HG02943 (cell line): Measurements from ENCODE around the gene PATJ.
"Not testable (repeated sequence)": the region's sequence is repeated elsewhere in the genome, so short reads cannot be mapped to it uniquely, and the experiment has no call there.

Experiments
- ATAC-seq: cut with Tn5 transposase; IDR thresholded peaks from one replicate; pipeline ENCODE4 v1.9.1; 2021; ENCODE audit warnings: mild to moderate bottlenecking, low read depth, moderate library complexity; ENCODE audit not compliant: unreplicated experiment

The PATJ gene

DNA sequence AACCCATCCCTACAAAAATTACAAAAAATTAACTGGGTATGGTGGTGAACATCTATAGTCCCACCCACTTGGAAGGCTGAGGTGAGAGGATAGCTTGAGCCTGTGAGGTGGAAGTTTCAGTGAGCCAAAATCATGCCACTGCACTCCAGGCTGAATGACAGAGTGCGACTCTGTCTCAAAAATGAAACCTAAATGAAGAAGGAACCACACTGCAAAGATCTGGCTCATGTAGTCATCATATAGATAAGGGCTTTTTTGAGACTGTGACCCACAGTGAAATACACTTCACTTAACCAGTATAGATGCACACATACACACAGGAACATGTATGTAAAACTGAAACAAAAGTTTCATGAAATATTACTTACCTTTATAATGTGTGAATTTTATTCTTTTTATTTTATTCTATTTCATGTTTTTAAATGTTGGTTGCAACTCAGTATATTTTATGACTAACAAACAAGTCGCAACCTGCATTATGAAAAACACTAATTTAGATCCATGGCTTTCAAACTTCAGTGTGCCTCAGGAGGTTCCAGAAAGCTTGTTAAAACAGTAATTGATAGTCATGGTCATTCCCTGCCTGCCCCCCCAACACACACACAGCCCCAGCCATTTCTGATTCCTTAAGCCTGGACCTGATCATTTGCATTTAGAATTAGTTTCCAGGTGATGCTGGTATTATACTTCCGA lies 189.5 kb downstream of the PATJ start:
- ATAC-seq: no peak

DNA sequence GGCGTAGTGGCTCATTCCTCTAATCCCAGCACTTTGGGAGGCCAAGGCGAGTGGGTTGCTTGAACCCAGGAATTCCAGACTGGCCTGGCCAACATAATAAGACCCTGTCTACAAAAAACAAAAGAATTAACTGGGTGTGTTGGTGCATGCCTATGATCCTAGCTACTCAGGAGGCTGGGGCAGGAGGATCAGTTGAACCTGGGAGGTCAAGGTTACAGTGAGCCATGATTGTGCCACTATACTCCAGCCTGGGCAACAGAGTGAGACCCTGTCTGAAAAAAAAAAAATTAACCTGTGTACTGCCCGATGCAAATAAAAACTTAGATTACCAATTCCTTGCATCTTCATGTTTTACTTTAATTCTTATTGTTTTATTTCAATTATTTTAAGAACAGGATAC lies 193.2 kb downstream of the PATJ start:
- no peak for ATAC-seq

DNA sequence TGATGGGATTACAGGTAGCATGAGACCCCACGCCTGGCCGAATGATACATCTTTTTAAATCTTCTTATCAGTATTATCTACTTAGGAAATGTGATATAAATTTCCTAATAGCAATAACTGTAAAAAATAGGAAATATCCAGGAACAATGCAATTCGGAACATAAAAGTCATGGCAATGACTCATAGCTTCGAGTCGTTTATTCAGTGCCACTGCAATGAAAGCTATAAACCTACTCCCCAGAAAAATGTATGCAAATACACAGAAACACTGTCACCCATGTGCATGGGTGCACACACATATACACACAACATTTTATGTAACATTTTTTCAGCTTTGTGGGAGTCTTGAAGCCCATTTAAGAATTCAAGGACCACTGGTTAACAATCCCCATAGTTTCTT lies 194.6 kb downstream of the PATJ start:
- no peak for ATAC-seq

DNA sequence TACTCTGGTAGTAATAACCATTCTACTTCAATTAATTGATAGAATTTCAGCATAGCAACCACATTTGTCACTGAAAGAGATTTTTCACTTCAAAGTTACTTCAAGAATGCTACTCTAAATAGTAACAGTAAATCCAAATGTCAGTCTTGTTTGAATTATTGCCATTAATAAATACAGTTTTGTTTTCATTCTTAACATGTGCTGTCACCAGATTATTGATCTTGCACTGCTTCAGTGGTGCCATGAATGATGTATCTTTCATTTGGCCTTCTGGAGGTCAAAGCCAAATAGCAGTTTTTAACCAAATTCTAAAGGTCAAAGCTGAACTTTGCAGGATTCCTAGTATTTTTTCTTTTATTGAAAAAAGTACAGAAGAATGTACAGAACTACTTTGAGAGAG lies 199.5 kb downstream of the PATJ start:
- no peak for ATAC-seq

DNA sequence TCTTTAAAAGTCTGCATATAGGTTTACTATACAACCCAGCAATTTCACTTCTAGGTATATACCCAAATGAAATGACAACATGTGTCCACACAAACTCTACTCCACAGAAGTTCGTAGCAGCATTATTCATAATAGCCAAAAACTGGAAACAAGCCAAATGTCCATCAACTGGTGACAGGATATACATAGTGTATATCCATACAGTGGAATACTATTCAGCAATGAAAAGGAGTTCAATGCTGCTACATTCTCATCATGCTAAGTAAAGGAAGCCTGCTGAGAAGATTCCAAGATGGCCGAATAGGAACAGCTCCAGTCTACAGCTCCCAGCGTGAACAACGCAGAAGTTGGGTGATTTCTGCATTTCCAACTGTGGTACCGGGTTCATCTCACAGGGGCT lies 200.6 kb downstream of the PATJ start:
- ATAC-seq: no peak

DNA sequence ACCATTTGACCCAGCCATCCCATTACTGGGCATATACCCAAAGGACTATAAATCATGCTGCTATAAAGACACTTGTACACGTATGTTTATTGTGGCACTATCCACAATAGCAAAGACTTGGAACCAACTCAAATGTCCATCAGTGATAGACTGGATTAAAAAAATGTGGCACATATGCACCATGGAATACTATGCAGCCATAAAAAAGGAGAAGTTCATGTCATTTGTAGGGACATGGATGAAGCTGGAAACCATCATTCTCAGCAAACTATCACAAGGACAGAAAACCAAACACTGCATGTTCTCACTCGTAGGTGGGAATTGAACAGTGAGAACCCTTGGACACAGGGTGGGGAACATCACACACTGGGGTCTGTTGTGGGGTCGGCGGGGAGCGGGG lies 206.4 kb downstream of the PATJ start:
- ATAC-seq: not testable (repeated sequence)

DNA sequence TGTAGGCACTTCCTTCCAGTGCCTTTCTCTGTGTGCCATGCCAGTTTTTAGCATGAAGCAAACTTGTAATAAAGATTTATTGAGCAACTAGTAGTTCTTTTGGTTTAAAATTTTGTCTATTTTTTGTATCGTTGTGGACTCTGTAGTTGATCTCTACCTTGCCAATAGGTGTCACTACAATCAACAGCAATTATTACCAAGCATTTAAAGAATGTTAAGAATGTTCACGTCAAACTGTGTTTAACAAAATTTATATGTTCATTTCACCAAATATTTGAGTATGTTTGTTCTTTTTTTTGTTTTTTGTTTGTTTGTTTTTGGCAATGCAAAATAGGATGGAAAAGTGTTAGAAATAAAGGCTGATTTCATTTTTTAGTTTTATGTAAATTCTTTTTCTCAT lies 208.1 kb downstream of the PATJ start:
- ATAC-seq: no peak

DNA sequence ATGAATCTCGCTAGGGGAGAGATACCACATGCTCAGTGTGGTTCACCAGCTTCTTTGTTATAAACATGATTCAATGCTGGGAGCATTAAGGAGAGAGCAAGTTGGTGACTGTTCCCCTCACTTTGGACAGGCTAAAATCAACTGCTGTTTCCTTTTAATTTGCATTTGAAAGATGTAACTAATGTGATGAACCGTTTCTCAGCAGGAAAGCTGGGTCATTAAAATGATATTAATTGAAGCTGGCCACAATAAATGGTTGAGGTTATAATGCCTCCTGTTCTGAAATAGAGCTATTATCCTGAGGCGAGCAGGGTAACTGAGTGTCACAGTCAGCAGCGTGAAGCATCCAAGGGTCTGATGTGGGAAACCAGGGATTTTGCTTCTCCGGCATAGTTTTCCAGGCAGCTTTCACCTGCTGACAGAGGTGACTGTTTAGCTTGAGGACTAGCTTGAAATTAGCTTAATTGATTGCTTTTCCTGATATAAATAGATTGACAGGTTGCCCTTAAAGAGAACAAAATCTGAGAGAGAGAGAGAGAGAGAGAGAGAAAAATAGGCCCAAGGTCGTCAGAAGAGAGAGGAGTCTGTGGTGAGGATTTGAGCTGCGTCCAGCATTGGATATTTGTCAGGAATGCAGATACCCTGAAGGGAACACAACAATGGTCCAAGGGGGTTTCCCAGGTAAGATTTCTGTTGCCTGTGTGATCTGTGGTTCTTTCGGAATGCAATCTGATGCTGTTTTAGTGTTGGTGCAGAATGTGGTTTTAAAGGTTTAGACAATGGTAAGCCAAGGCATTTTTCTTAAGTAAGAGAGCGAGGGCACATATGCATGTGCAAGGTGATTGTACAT lies 209.7 kb downstream of the PATJ start:
- no peak for ATAC-seq

DNA sequence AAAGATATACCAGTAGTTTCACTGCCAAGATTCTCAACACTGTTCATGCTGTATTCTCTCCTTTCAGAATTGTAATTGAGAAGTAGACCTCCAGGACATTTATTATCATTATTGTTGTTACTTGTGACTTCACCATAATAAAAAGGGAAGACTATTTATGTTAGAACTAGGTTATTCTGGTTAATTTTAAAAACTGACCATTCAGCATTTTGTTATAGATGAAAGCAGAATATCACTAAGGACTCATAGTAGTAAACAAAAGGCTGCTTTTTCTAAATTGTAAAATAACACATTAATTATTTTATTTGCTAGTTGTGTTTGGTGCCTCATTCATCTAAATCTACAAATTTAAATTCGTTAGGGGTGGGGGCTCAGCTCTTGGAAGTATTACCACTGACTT lies 210.4 kb downstream of the PATJ start:
- ATAC-seq: no peak

DNA sequence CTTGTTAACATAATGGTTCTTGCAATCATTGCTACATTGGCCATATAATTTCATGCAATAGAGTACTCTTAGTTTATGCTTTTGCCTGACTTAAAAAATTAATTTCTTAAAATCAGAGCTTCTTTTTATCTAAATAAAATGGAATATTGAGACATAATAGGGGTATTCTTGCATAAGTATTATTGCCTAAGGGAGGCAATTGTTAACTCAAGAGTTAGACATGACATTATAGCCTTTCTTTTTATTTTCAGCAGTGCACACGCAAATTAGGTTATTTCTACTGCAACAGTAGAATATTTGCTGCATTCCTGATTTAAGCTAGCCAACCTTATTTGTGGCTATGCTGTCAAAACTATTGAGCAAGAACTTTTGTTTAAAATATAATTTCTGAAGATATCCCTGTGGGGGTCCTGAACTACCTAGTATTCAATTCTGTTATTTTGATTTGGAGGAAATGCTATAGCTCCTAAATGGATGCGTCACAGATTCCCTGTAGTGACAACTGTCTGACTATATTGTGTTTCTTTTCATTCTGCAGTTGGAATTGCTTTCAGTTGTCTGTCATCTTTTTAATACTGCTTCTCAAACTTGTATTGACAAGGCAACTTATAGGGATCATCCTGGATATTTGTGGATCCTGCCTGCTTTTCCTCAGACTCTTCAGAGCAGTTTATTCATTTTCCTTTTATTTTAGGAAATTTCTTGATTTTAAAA lies 211.0 kb downstream of the PATJ start:
- ATAC-seq: no peak

DNA sequence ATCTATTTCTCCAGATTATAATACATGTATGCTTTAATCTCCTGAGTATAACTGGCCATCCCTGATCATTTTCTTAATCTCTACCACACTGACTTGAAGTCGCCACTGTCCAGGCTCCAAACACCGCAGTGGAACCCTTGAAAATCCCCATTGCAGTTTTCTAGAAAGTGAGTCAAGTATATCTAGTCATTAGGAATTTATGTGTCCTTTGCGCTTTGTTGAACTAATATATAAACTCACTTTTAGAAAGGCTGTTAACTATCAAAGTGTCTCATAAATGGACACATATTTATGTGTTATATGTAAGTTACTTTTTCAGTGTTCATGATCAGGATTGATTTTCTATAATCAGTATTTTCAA lies 211.5 kb downstream of the PATJ start:
- ATAC-seq: no peak

DNA sequence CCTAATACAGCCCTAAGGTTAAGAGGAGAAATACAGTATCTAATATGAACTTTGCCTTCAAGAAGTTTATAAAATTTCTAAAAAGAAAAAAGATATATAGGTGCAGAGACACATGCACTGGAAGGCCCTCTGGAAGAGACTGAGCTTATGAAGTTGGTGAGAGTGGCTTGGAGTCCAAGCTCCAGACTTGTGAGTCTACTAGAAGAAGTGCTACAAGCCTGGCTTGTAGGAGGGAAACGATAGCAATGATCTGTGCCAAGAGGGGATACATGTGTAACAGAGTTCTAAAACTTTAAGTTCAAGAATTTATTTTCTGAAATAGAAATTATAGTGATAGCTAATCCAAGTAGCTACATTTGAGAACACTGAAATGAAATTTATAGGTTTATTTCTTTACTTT lies 213.0 kb downstream of the PATJ start:
- ATAC-seq: no peak

DNA sequence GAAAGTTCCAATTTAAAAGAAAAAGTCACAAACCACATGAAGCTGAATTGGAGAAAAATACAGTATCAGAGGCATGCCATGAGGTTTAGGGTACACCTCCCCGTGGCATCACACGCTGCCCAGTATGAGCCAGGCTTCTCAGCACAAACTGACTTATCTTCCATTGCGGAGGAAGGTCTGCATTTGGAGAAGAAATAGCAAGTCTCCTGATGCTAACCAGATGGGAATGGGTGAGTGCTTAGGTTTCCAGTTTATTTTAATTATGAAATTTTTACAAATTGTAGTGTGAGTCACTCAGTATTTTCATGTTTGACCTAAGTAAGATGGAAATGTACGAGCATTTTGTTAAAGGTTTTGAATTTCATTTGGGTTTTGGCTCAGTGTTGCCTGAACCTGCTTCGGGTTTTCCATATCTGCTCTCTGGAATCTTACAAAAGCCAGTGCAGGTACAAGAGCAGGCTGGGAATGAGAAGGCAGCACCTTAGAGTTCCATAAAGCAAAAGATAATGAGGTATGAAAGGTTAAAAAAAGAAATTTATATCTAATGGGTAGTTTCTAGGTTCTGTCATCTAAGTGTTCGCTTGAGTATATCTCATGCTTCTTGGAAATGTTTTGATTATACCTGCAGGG lies 213.9 kb downstream of the PATJ start:
- no peak for ATAC-seq

DNA sequence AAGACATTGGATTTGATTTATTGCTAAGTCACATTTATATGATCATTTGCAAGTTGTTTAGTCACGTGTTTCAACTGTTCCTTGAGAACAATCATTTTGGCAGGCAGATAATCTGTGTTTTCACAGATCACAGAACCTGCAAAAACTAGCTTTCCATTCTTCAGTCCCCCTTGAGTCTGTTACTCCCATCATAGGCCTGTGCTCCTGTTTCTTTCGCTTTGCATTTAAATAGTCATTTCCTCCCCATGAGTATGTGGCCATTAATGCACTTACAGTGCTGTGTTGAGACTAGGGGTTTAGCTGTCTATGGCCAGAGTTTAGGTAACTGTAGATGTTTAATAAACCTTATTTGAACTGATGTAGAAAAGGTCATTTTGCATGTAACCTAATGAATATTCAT lies 214.5 kb downstream of the PATJ start:
- ATAC-seq: no peak

DNA sequence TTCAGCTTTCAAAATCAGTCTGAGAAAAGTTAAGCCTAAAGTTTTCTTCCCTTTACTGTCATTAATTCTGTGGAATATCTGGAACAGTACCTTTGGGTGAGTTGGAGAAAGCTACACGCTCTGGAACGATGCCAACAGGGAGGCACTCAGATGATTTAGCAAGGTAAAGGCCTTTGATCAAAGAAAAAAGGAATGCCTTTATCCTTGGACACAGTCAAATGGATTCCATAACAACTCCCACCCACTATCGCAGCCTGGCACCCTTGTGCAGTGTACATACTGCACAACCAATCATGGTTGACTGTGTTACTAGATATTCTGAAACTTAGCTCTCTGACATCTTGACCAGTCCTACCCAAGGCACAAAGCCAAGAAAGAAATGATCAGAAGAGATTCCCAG lies 218.7 kb downstream of the PATJ start:
- ATAC-seq: no peak

DNA sequence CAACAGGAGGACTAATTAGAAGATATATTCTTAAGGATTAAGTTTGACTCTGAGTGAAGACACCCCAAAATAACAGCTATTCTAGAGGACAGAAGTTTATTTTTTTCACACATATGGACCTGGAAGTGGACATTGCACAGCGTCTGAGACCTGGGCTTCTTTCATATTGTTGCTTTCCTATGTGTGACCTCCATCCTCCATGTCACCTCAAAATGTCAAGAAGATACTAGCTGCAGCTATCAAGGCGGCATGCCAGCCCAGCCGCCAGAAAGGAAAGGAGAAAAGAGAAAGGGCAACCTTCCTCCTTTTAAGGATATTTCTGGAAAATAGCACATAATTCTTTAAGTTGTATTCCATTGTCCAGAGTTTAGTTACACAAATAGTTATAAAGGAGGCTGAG lies 220.4 kb downstream of the PATJ start:
- no peak for ATAC-seq

DNA sequence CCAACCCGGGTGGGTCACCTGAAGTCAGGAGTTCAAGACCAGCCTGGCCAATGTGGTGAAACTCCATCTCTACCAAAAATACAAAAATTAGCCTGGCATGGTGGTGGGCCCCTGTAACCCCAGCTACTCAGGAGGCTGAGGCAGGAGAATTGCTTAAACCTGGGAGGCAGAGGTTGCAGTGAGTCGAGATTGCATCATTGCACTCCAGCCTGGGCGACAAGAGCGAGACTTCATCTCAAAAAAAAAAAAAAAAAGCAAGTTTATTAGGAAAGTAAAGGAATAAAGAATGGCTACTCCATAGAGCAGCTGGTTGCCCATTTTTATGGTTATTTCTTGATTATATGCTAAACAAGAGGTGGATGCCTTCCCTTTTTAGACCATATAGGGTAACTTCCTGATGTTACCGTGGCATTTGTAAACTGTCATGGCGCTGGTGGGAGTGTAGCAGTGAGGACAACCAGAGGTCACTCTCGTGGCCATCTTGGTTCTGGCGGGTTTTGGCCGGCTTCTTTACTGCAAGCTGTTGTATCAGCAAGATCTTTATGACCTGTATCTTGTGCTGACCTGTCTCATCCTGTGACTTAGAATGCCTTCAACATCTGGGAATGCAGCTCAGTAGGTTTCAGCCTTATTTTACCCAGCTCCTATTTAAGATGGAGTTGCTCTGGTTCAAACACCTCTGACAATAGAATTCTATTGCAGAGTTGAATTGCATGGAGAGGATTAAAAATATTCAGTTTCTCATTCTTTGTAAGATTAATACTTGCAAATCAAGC lies 224.4 kb downstream of the PATJ start:
- not testable (repeated sequence) for ATAC-seq

DNA sequence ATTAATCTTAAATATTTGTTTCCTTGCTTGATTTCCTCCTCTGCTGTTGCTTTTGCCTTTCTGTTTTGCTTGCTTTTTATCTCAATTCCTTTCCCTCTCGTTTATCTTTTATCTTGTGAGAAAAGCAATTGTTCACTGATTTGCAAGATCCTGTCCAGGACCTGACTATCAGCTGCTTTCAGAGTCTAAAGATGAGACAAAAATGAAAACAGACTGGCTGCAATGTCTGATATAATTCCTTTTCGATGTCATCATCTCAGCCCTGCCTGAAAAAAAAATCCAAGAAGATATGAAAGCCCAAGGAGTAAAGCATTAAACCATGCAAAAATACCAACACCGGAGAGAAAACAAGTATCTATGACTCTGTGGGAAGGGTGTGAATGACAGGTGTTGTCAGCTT lies 225.5 kb downstream of the PATJ start:
- no peak for ATAC-seq

DNA sequence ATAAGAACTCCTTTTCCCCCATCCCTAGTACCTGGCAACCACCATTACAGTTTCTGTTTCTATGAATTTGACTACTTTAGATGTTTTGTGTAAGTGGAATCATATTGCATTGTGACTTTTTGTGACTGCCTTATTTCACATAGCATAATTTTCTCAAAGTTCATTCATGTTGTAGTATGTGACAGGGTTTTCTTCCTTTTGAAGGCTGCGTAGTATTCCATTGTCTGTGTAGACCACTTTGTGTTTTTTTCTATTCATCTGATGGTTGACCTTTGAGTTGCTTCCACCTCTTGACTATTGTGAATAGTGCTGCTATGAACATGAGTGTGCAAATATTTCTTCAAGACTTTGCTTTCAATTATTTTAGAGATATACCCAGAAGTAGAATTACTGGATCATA lies 226.6 kb downstream of the PATJ start:
- ATAC-seq: no peak

DNA sequence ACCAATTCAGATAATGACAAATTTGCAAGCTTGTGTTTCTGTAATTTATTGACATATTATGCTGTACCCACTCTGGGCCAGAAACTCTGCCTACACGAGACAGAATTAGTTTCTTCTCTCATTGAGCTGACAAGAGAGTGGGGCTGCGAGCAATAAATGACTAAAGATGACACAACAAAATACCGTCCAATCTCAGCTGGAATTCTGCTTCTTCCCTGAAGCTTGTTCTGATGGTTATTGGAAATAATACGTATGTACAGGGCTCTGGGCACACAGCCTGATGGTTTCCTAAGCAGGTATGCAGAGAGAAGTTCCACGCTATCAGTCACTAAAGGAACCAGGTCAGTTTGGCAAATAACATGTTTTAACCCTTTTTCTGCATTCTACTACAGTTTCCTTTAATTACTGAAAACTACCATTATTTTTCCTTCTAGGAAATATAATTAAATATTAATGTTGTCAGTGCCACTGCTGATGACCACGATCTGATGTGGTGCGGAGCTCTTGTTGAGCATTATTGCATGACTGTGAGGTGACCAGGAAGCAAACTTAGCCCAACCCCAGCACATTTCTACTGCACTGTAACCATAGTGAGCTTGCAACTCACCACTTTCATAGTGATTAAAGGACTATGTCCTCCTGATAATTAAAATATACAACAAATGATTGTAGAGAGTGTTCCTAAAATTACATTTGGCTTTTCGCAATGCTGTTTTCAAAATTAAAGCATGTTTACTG lies 231.0 kb downstream of the PATJ start:
- no peak for ATAC-seq
